Measurements from ENCODE around the gene LMNTD2.
A peak's percentile ranks its signal among the peaks of the same experiment; 100 is the strongest.

LMNTD2 gene

DNA sequence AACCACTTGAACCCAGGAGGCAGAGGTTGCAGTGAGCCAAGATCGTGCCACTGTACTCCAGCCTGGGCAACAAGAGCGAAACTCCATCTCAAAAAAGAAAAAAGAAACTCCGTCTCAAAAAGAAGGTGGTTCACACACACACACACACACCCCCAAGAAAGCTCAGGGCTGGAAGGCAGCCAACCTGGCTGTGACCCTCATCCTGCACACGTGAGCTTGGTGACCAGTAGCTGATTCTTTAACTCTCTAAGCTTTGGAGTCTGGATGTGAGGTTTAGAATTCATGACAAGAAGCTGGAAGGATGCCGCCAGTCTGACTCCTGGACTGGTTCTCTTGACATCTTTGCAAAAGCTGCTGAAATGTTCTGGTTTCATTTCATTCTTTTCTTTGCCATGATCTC lies 51.6 kb downstream of the LMNTD2 start:
- no peak for DNase-seq (ENCODE audit: low read depth)

DNA sequence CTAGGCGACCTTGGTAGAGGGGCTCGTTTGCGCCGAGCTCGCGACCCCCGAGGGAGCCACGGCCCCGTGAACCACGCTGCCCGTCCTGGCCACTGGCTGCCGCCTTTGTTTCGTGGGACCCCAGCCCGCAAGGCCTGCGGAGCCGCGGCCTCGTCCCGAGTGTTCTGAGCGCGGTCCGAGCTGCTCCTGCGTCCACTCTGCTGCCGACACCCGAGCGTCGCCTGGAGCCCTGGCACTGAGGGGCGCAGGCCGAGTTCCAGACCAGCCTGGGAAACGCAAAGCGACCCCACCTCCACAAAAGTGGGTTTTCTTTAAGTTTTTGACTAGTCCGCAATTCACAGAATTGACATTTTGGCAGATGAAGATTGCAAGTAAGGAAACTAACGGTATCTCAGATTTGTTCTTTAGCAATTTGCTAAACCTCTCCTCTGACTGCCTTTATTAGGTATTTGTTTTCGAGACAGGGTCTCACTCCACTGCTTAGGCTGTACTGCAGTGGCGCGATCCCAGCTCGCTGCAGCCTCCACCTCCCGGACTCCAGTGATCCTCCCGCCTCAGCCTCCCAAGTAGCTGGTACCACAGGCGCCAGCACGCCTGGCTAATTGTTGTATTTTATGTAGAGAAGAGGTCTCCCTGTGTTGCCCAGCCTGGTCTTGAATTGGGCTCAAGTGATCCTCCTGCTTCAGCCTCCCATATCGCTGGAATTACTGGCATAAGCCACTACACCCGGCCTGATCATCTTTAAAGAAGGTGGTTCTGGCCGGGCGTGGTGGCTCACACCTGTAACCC lies 52.6 kb downstream of the LMNTD2 start:
- DNase-seq (ENCODE audit: low read depth), result no peak

DNA sequence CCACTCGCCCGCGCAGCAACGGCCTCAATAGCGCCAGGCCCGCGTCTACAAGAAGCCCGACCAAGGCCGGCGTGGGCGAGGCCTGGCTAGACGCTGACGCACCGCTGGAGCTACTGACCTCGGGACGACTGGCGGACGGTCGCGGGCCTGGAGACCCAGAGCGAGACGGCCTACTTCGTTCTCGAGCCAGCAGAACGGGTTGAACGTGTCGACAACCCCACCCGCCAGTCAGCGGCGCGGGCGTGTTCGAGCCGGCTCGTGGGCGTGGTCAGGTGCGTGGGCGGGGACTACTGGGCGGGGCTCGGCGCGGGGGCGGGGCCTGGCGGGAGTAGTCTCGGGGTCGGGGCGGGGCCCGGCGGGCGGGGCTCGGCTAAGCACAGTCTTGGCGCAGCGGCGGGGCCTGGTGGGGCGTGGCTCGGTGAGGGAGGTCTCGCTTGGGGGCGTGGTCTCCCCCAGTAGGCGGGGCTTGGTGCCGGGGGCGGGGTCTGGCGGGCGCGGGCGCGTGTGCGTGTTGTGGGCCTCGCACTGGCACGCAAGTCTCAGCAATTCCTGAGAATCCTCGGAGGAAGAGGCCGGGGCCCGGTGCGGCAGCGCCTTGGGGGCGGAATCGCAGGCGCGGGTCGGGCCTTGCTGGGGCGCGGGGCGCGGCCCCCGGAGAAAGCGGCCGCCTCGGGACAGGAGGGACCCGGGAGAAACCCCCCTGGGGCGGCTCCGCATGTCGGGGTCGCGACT lies 53.4 kb downstream of the LMNTD2 start, which contains the start of gene RNH1:
RNH1 (minus strand) TSS at position 248 of the 732 bp plus-strand sequence. CDS start 5,080 bp downstream, outside the sequence.
- peak; percentile 95 for DNase-seq (ENCODE audit: low read depth)

DNA sequence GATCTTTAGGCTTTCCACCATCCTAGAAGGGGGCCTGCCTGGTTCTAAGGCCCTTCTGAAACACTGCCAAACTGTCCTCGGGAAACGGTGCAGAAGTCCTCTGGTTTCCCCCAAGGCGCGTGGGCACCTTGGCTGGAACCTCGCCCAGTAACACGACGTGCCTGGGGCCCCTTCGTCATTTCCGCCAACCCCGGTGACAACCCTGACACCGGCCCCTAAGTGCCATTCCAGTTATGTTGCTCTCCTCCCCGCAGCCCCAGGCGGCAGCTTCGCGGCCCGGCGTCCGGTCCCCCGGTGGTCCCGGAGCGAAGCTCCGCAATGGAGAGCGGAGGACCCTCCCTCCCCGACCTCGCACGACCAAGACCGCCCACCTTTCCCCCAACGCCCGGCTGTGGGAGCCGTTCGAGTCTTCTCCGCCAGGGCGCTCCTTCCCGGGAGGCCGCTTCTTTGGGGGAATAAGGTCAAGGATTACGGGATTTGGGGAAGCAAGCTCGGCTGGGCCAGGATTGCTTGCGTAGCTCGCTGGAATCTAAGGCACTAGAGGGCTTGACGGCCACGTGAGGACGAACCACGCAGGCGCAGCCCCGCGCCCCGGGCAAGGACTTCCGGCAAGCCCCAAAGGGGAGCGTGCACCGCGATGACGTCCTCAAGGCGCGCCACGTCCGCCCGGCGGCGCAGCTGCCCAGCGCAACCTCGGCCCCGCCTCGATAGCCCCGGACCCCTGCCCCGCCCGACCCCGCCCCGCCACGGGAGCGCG lies 54.1 kb downstream of the LMNTD2 start:
- peak; percentile 99 for DNase-seq (ENCODE audit: low read depth)

DNA sequence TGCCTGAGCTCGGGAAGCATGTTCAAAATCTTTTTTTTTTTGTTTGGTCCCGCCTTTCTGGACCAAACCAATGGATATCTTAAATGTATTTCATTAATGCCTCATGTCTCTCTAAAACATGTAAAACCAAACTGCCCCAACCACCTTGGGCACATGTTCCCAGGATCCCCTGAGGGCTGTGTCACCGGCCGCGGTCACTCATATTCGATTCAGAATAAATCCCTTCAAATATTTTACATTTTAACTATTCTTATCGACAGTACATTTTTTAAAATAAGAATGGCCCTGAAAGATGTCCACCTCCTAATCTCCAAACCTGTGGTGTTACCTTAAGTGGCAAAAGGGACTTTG lies 55.6 kb downstream of the LMNTD2 start:
- no peak for DNase-seq (ENCODE audit: low read depth)

All from fibroblast of gingiva (primary cell).